H9 (cell line): ENCODE data around the gene CALHM5. TPM values are rescaled to one million over a fixed set of nuclear protein-coding genes. Genes with fewer than 3 reads are reported as not detected.
A peak's percentile ranks its signal among the peaks of the same experiment; 100 is the strongest.

Experiments
- DNase-seq: peaks from one replicate; pipeline ENCODE4 v3.0.0-alpha.2; 2017
- H2AFZ ChIP-seq: one replicate; pipeline ENCODE4 v1.6.1; 2013; ENCODE audit warnings: mild to moderate bottlenecking, low read length, control low read depth, moderate library complexity
- H2AK5ac ChIP-seq: 2 replicates; pipeline ENCODE4 v1.6.1; 2013; ENCODE audit warnings: low read length, control low read depth, mixed read lengths; ENCODE audit not compliant: insufficient read length
- H2BK120ac ChIP-seq: one replicate; pipeline ENCODE4 v1.6.1; 2013; ENCODE audit warnings: low read depth, mild to moderate bottlenecking, low read length, control low read depth, inconsistent platforms; ENCODE audit not compliant: poor library complexity, severe bottlenecking
- H2BK12ac ChIP-seq: 2 replicates; pipeline ENCODE4 v1.6.1; 2013; ENCODE audit warnings: low read length, control low read depth, mixed read lengths, low read depth; ENCODE audit not compliant: insufficient read length
- H2BK15ac ChIP-seq: 2 replicates; pipeline ENCODE4 v1.6.1; 2013; ENCODE audit warnings: low read depth, low read length, control low read depth
- H2BK20ac ChIP-seq: one replicate; pipeline ENCODE4 v1.6.1; 2013; ENCODE audit warnings: low read depth, mild to moderate bottlenecking, low read length, control low read depth, inconsistent platforms; ENCODE audit not compliant: poor library complexity, severe bottlenecking
- H2BK5ac ChIP-seq: 2 replicates; pipeline ENCODE4 v1.6.1; 2013; ENCODE audit warnings: low read length, control low read depth, mixed read lengths; ENCODE audit not compliant: insufficient read length
- H3K14ac ChIP-seq: 2 replicates; pipeline ENCODE4 v1.6.1; 2013; ENCODE audit warnings: low read length, control low read depth; ENCODE audit not compliant: insufficient read depth
- H3K18ac ChIP-seq: 2 replicates; pipeline ENCODE4 v1.6.1; 2013; ENCODE audit warnings: low read depth, mild to moderate bottlenecking, mixed read lengths, low read length, control low read depth; ENCODE audit not compliant: insufficient read length
- H3K23ac ChIP-seq: 2 replicates; pipeline ENCODE4 v1.6.1; 2013; ENCODE audit warnings: low read length, control low read depth, mixed read lengths, low read depth; ENCODE audit not compliant: insufficient read length
- H3K23me2 ChIP-seq: 2 replicates; pipeline ENCODE4 v1.6.1; 2013; ENCODE audit warnings: low read depth, mild to moderate bottlenecking, mixed read lengths, low read length, control low read depth; ENCODE audit not compliant: insufficient read length, poor library complexity, severe bottlenecking
- H3K27ac ChIP-seq: 2 replicates; pipeline ENCODE4 v1.5.1; 2013; ENCODE audit warnings: low read length, control low read depth, mixed read lengths, low read depth; ENCODE audit not compliant: insufficient read length
- H3K27me3 ChIP-seq: 2 replicates; pipeline ENCODE4 v1.6.1; 2013; ENCODE audit warnings: low read length, control low read depth, inconsistent platforms; ENCODE audit not compliant: insufficient read depth
- H3K4ac ChIP-seq: 2 replicates; pipeline ENCODE4 v1.6.1; 2013; ENCODE audit warnings: low read depth, mild to moderate bottlenecking, control low read depth, inconsistent platforms, low read length, moderate library complexity
- H3K4me1 ChIP-seq: 2 replicates; pipeline ENCODE4 v1.6.1; 2013; ENCODE audit warnings: low read length, control low read depth, inconsistent platforms; ENCODE audit not compliant: insufficient read depth
- H3K4me2 ChIP-seq: 2 replicates; pipeline ENCODE4 v1.6.1; 2013; ENCODE audit warnings: low read length, control low read depth, mixed read lengths; ENCODE audit not compliant: insufficient read length, insufficient read depth
- H3K56ac ChIP-seq: 2 replicates; pipeline ENCODE4 v1.6.1; 2013; ENCODE audit warnings: low read depth, mild to moderate bottlenecking, mixed read lengths, low read length, control low read depth; ENCODE audit not compliant: insufficient read length
- H3K79me1 ChIP-seq: 2 replicates; pipeline ENCODE4 v1.6.1; 2013; ENCODE audit warnings: low read depth, mild to moderate bottlenecking, moderate library complexity, low read length, control low read depth, inconsistent platforms; ENCODE audit not compliant: insufficient read depth, poor library complexity, severe bottlenecking
- H3K79me2 ChIP-seq: 2 replicates; pipeline ENCODE4 v1.6.1; 2013; ENCODE audit warnings: low read length, control low read depth, inconsistent platforms; ENCODE audit not compliant: insufficient read depth
- H3K9ac ChIP-seq: 2 replicates; pipeline ENCODE4 v1.6.1; 2013; ENCODE audit warnings: low read length, control low read depth, mixed read lengths; ENCODE audit not compliant: insufficient read length; ENCODE audit errors: extremely low read depth
- H3K9me3 ChIP-seq: one replicate; pipeline ENCODE4 v1.6.1; 2013; ENCODE audit warnings: low read depth, low read length, inconsistent platforms; ENCODE audit not compliant: control insufficient read depth
- H3T11ph ChIP-seq: one replicate; pipeline ENCODE4 v1.6.1; 2013; ENCODE audit warnings: mild to moderate bottlenecking, low read length, control low read depth, inconsistent platforms
- H4K20me1 ChIP-seq: one replicate; pipeline ENCODE4 v1.6.1; 2013; ENCODE audit not compliant: control insufficient read depth, insufficient read length, insufficient read depth
- H4K5ac ChIP-seq: 2 replicates; pipeline ENCODE4 v1.6.1; 2013; ENCODE audit warnings: low read depth, mild to moderate bottlenecking, mixed read lengths, low read length, control low read depth; ENCODE audit not compliant: insufficient read length
- H4K8ac ChIP-seq: replicated peaks from 2 replicates; pipeline ENCODE4 v1.6.1; 2013; ENCODE audit warnings: low read length, control low read depth, mixed read lengths, low read depth; ENCODE audit not compliant: insufficient read length
- H4K91ac ChIP-seq: 2 replicates; pipeline ENCODE4 v1.6.1; 2013; ENCODE audit warnings: low read depth, mild to moderate bottlenecking, moderate library complexity, mixed read lengths, low read length, control low read depth; ENCODE audit not compliant: insufficient read length
- H3K27ac Mint-ChIP-seq, 3 experiments: 2 replicates in 2 of 3; 3 replicates in 1 of 3; pipeline ENCODE4 v1.8.0; 2020 to 2021; ENCODE audit warnings: mixed read lengths in 3 of 3, mild to moderate bottlenecking in 1 of 3, moderate library complexity in 1 of 3
- H3K27me3 Mint-ChIP-seq: 2 replicates; pipeline ENCODE4 v1.8.0; 2021; ENCODE audit warnings: low read depth, mild to moderate bottlenecking, moderate library complexity, mixed read lengths
- H3K36me3 Mint-ChIP-seq, 3 experiments: 2 replicates in 2 of 3; 3 replicates in 1 of 3; pipeline ENCODE4 v1.8.0; 2020 to 2021; ENCODE audit warnings: low read depth in 3 of 3, mixed read lengths in 3 of 3; ENCODE audit not compliant: insufficient read depth in 1 of 3
- H3K4me1 Mint-ChIP-seq, 2 experiments: 2 replicates each; pipeline ENCODE4 v1.8.0; 2020; ENCODE audit warnings: mixed read lengths in 2 of 2
- H3K4me3 Mint-ChIP-seq, 2 experiments: 2 replicates in 1 of 2; 3 replicates in 1 of 2; pipeline ENCODE4 v1.8.0; 2020 to 2021; ENCODE audit warnings: mild to moderate bottlenecking in 2 of 2, mixed read lengths in 2 of 2, moderate library complexity in 1 of 2
- H3K9me3 Mint-ChIP-seq, 2 experiments: 2 replicates in 1 of 2; 3 replicates in 1 of 2; pipeline ENCODE4 v1.8.0; 2020; ENCODE audit warnings: mild to moderate bottlenecking in 2 of 2, mixed read lengths in 2 of 2, moderate library complexity in 1 of 2
- WGBS: extraction: QIAGEN DNeasy Blood & Tissue Kit; methylation state at CpG from one replicate; pipeline ENCODE4 v1.1.7; 2013; ENCODE audit warnings: missing lambda C conversion rate, low lambda C conversion rate, mixed read lengths; ENCODE audit not compliant: insufficient read length; ENCODE audit errors: extremely low coverage; 5-methylcytosine and 5-hydroxymethylcytosine counted together
- total RNA-seq: library from RNA; stranded (reverse); gene quantifications from 2 replicates; pipeline ENCODE4 v1.2.1, GENCODE V29; 2021
- TF ChIP-seq, protein P1 (sequence below): fragments of 200-600 bp; sonication (generic); conservative IDR thresholded peaks from 3 replicates; pipeline ENCODE4 v1.8.0; 2021; ENCODE audit warnings: antibody characterized with exemption, mild to moderate bottlenecking

CALHM5 gene
- total RNA-seq, 1 experiment from 2014 or later = 0.09 TPM

DNA sequence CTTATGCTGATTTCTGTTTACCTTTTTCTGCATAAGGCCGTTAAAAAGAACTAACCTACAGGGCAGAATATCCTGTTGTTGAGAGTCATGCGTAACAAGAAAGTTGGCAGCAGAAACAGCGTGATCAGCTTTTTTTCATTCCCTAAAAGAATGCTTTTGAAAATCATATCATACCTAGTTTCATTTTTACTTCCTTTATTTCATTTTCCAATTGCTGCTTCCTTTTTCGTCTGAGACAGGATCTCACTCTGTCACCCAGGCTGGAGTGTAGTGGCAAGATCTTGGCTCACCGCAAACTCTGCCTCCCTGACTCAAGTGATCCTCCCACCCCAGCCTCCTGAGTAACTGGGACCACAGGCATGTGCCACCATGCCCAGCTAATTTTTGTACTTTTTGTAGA lies 46.2 kb upstream of the CALHM5 start:
- no peaks in the 10 kb centered on the region for H3K9me3 ChIP-seq
- no peak overlapping the region for H4K8ac ChIP-seq
- TF ChIP-seq, protein P1, sequence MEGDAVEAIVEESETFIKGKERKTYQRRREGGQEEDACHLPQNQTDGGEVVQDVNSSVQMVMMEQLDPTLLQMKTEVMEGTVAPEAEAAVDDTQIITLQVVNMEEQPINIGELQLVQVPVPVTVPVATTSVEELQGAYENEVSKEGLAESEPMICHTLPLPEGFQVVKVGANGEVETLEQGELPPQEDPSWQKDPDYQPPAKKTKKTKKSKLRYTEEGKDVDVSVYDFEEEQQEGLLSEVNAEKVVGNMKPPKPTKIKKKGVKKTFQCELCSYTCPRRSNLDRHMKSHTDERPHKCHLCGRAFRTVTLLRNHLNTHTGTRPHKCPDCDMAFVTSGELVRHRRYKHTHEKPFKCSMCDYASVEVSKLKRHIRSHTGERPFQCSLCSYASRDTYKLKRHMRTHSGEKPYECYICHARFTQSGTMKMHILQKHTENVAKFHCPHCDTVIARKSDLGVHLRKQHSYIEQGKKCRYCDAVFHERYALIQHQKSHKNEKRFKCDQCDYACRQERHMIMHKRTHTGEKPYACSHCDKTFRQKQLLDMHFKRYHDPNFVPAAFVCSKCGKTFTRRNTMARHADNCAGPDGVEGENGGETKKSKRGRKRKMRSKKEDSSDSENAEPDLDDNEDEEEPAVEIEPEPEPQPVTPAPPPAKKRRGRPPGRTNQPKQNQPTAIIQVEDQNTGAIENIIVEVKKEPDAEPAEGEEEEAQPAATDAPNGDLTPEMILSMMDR = no peak
- no peak overlapping the region for H3K27ac ChIP-seq
- no peaks in the 10 kb centered on the region for H3K79me2 ChIP-seq
- no peaks in the 10 kb centered on the region for H4K20me1 ChIP-seq
- H3K27ac Mint-ChIP-seq = peak overlapping the region in 1 of 3 experiments; percentile 60; a peak in 1 of 7 replicates
- peaks cover 36% of the 10 kb centered on the region for H3K27me3 Mint-ChIP-seq
- no peak overlapping the region for H2BK120ac ChIP-seq
- no peak overlapping the region for H4K91ac ChIP-seq
- no peak overlapping the region for H2BK12ac ChIP-seq
- no peak overlapping the region for H3K56ac ChIP-seq
- no peak overlapping the region for H2BK20ac ChIP-seq
- H3K27me3 ChIP-seq = peaks cover 7% of the 10 kb centered on the region; the same call in 1 of the 2 replicates
- H3K9ac ChIP-seq = no peak overlapping the region
- H2BK5ac ChIP-seq = no peak overlapping the region
- no CpG with 5 or more reads among the region's 5 CpGs for WGBS
- H3K14ac ChIP-seq = no peak overlapping the region
- no peak for DNase-seq
- no peak overlapping the region for H3K18ac ChIP-seq
- H3K4ac ChIP-seq = no peak overlapping the region
- H3K4me1 Mint-ChIP-seq = peaks cover 16 to 27% of the 10 kb centered on the region in 2 experiments
- no peak overlapping the region for H3K23ac ChIP-seq
- no peak overlapping the region for H2AK5ac ChIP-seq
- no peaks in the 10 kb centered on the region for H3K79me1 ChIP-seq
- H2BK15ac ChIP-seq = no peak overlapping the region
- no peak overlapping the region for H3K4me3 Mint-ChIP-seq
- H3K4me2 ChIP-seq = no peak overlapping the region
- no peak overlapping the region for H2AFZ ChIP-seq
- no peak overlapping the region for H3T11ph ChIP-seq
- H4K5ac ChIP-seq = no peak overlapping the region
- H3K4me1 ChIP-seq = peaks cover 2% of the 10 kb centered on the region; the same call in 1 of the 2 replicates
- H3K9me3 Mint-ChIP-seq = no peaks in the 10 kb centered on the region
- H3K36me3 Mint-ChIP-seq = no peaks in the 10 kb centered on the region
- peaks cover 6% of the 10 kb centered on the region for H3K23me2 ChIP-seq
